Mesendoderm (in vitro differentiated cells): ENCODE results near the gene MITF.

Experiments
- DNase-seq: peaks from one replicate; pipeline ENCODE4 v3.0.0; 2013
- H2AK5ac ChIP-seq: 2 replicates; pipeline ENCODE4 v1.6.1; 2013; ENCODE audit warnings: low read length, inconsistent platforms
- H2BK120ac ChIP-seq: 2 replicates; pipeline ENCODE4 v1.6.1; 2013; ENCODE audit warnings: low read depth, mild to moderate bottlenecking, low read length, moderate library complexity, mixed read lengths
- H2BK15ac ChIP-seq: replicated peaks from 2 replicates; pipeline ENCODE4 v1.6.1; 2013; ENCODE audit warnings: low read depth, mild to moderate bottlenecking, moderate library complexity
- H2BK5ac ChIP-seq: 2 replicates; pipeline ENCODE4 v1.6.1; 2013; ENCODE audit warnings: low read length, inconsistent platforms
- H3K18ac ChIP-seq: 2 replicates; pipeline ENCODE4 v1.6.1; 2013; ENCODE audit warnings: mild to moderate bottlenecking, low read length, mixed read lengths
- H3K23ac ChIP-seq: one replicate; pipeline ENCODE4 v1.6.1; 2013; ENCODE audit warnings: low read length
- H3K27ac ChIP-seq: 2 replicates; pipeline ENCODE4 v1.5.1; 2013; ENCODE audit warnings: low read depth, mild to moderate bottlenecking, inconsistent platforms, low read length, moderate library complexity
- H3K27me3 ChIP-seq: 2 replicates; pipeline ENCODE4 v1.6.1; 2013; ENCODE audit warnings: low read length, control low read depth, mild to moderate bottlenecking, inconsistent platforms; ENCODE audit not compliant: insufficient read depth, poor library complexity
- H3K36me3 ChIP-seq: 2 replicates; pipeline ENCODE4 v1.6.1; 2013; ENCODE audit warnings: low read length, inconsistent platforms; ENCODE audit not compliant: control insufficient read depth, insufficient read depth
- H3K4ac ChIP-seq: one replicate; pipeline ENCODE4 v1.6.1; 2013; ENCODE audit warnings: low read depth, mild to moderate bottlenecking, low read length, moderate library complexity
- H3K4me1 ChIP-seq: 2 replicates; pipeline ENCODE4 v1.6.1; 2013; ENCODE audit warnings: low read depth, low read length, inconsistent platforms; ENCODE audit not compliant: control insufficient read depth
- H3K4me2 ChIP-seq: 2 replicates; pipeline ENCODE4 v1.6.1; 2013; ENCODE audit warnings: low read length
- H3K4me3 ChIP-seq: 2 replicates; pipeline ENCODE4 v1.5.1; 2013; ENCODE audit warnings: mild to moderate bottlenecking, low read length
- H3K56ac ChIP-seq: one replicate; pipeline ENCODE4 v1.6.1; 2013; ENCODE audit warnings: low read length
- H3K79me1 ChIP-seq: 2 replicates; pipeline ENCODE4 v1.6.1; 2013; ENCODE audit warnings: low read length, inconsistent platforms
- H3K79me2 ChIP-seq: 2 replicates; pipeline ENCODE4 v1.6.1; 2013; ENCODE audit warnings: mild to moderate bottlenecking, low read length; ENCODE audit not compliant: control insufficient read depth, insufficient read depth
- H3K9ac ChIP-seq: 2 replicates; pipeline ENCODE4 v1.6.1; 2013; ENCODE audit warnings: low read length, inconsistent platforms
- H4K5ac ChIP-seq: one replicate; pipeline ENCODE4 v1.6.1; 2013; ENCODE audit warnings: low read length
- H4K8ac ChIP-seq: one replicate; pipeline ENCODE4 v1.6.1; 2013; ENCODE audit warnings: low read depth, mild to moderate bottlenecking, control low read depth, low read length, moderate library complexity
- WGBS: extraction: QIAGEN DNeasy Blood & Tissue Kit; methylation state at CpG from one replicate; pipeline ENCODE4 v1.1.7; 2013; ENCODE audit warnings: low lambda C conversion rate, missing lambda C conversion rate; ENCODE audit not compliant: insufficient coverage; ENCODE audit errors: extremely low coverage; 5-methylcytosine and 5-hydroxymethylcytosine counted together

MITF gene

GRCh38 chr3:69922521-69923000 lies 183.3 kb downstream of the MITF start:
- H3K9ac ChIP-seq: no peak overlapping the region
- H3K4me2 ChIP-seq: no peak overlapping the region
- no peak for DNase-seq
- H4K5ac ChIP-seq: no peak overlapping the region
- H3K79me2 ChIP-seq: no peaks in the 10 kb centered on the region
- no peak overlapping the region for H3K27ac ChIP-seq
- no peaks in the 10 kb centered on the region for H3K4me1 ChIP-seq
- no peak overlapping the region for H2BK120ac ChIP-seq
- H2BK5ac ChIP-seq: no peak overlapping the region
- no peak overlapping the region for H2BK15ac ChIP-seq
- no peak overlapping the region for H3K18ac ChIP-seq
- no CpG with 5 or more reads among the region's 4 CpGs for WGBS
- no peaks in the 10 kb centered on the region for H3K36me3 ChIP-seq
- no peak overlapping the region for H2AK5ac ChIP-seq
- no peaks in the 10 kb centered on the region for H3K79me1 ChIP-seq
- no peak overlapping the region for H4K8ac ChIP-seq
- H3K4ac ChIP-seq: no peak overlapping the region
- H3K27me3 ChIP-seq: no peaks in the 10 kb centered on the region
- H3K23ac ChIP-seq: no peak overlapping the region
- H3K56ac ChIP-seq: no peak overlapping the region
- H3K4me3 ChIP-seq: no peak overlapping the region

- no peaks in the 10 kb centered on the region for H3K36me3 ChIP-seq
- no peaks in the 10 kb centered on the region for H3K27me3 ChIP-seq
- H2BK120ac ChIP-seq: no peak overlapping the region
- no peaks in the 10 kb centered on the region for H3K4me1 ChIP-seq
- H2AK5ac ChIP-seq: no peak overlapping the region
- H3K27ac ChIP-seq: no peak overlapping the region
- no peak overlapping the region for H3K4me2 ChIP-seq
- no peak overlapping the region for H3K9ac ChIP-seq
- DNase-seq: no peak
- H3K79me1 ChIP-seq: no peaks in the 10 kb centered on the region
- H3K79me2 ChIP-seq: no peaks in the 10 kb centered on the region
- H3K18ac ChIP-seq: no peak overlapping the region
- no peak overlapping the region for H3K23ac ChIP-seq
- no peak overlapping the region for H3K56ac ChIP-seq
- no peak overlapping the region for H2BK5ac ChIP-seq
- no peak overlapping the region for H4K8ac ChIP-seq
- H4K5ac ChIP-seq: no peak overlapping the region
- H3K4me3 ChIP-seq: no peak overlapping the region
- H3K4ac ChIP-seq: no peak overlapping the region
- H2BK15ac ChIP-seq: no peak overlapping the region
Measured at GRCh38 chr3:69925506-69925905, 186.2 kb downstream of the MITF start.

- H3K4ac ChIP-seq: no peak overlapping the region
- WGBS: no CpG with 5 or more reads among the region's 8 CpGs
- no peak overlapping the region for H4K5ac ChIP-seq
- H3K79me2 ChIP-seq: no peaks in the 10 kb centered on the region
- no peak overlapping the region for H3K27ac ChIP-seq
- no peak overlapping the region for H2BK15ac ChIP-seq
- no peak overlapping the region for H2BK120ac ChIP-seq
- no peak overlapping the region for H3K4me2 ChIP-seq
- H3K4me3 ChIP-seq: no peak overlapping the region
- H3K27me3 ChIP-seq: no peaks in the 10 kb centered on the region
- H3K36me3 ChIP-seq: no peaks in the 10 kb centered on the region
- no peak overlapping the region for H3K9ac ChIP-seq
- H4K8ac ChIP-seq: no peak overlapping the region
- H3K4me1 ChIP-seq: no peaks in the 10 kb centered on the region
- no peaks in the 10 kb centered on the region for H3K79me1 ChIP-seq
- no peak overlapping the region for H2AK5ac ChIP-seq
- DNase-seq: no peak
- H2BK5ac ChIP-seq: no peak overlapping the region
- H3K56ac ChIP-seq: no peak overlapping the region
- no peak overlapping the region for H3K18ac ChIP-seq
- H3K23ac ChIP-seq: no peak overlapping the region
Measured at GRCh38 chr3:69926385-69926784, 187.1 kb downstream of the MITF start.

- Histone ChIP-seq H4K8ac (no peak overlapping the region), H2AK5ac (no peak overlapping the region), H2BK120ac (no peak overlapping the region), H4K5ac (no peak overlapping the region), H3K4me2 (no peak overlapping the region), H2BK5ac (no peak overlapping the region), H3K4ac (no peak overlapping the region), H3K9ac (no peak overlapping the region), H3K27ac (no peak overlapping the region), H3K4me1 (no peaks in the 10 kb centered on the region), H3K23ac (no peak overlapping the region), H3K79me1 (no peaks in the 10 kb centered on the region), H3K36me3 (no peaks in the 10 kb centered on the region), H3K18ac (no peak overlapping the region), H2BK15ac (no peak overlapping the region), H3K79me2 (no peaks in the 10 kb centered on the region), H3K4me3 (no peak overlapping the region), H3K27me3 (no peaks in the 10 kb centered on the region), H3K56ac (no peak overlapping the region)
- DNase-seq: no peak
Measured at GRCh38 chr3:69927571-69927970, 188.3 kb downstream of the MITF start.

- H2BK5ac ChIP-seq: no peak overlapping the region
- H3K27ac ChIP-seq: no peak overlapping the region
- H3K18ac ChIP-seq: no peak overlapping the region
- no peaks in the 10 kb centered on the region for H3K79me2 ChIP-seq
- no peak overlapping the region for H3K56ac ChIP-seq
- no peak overlapping the region for H2AK5ac ChIP-seq
- H3K4me2 ChIP-seq: no peak overlapping the region
- H3K79me1 ChIP-seq: no peaks in the 10 kb centered on the region
- H3K23ac ChIP-seq: no peak overlapping the region
- no peak for DNase-seq
- no peak overlapping the region for H2BK120ac ChIP-seq
- H3K4me3 ChIP-seq: no peak overlapping the region
- no peaks in the 10 kb centered on the region for H3K36me3 ChIP-seq
- H2BK15ac ChIP-seq: no peak overlapping the region
- H3K9ac ChIP-seq: no peak overlapping the region
- H3K27me3 ChIP-seq: no peaks in the 10 kb centered on the region
- no peak overlapping the region for H4K5ac ChIP-seq
- no CpG with 5 or more reads among the region's 4 CpGs for WGBS
- H4K8ac ChIP-seq: no peak overlapping the region
- H3K4me1 ChIP-seq: no peaks in the 10 kb centered on the region
- H3K4ac ChIP-seq: no peak overlapping the region
Measured at GRCh38 chr3:69929019-69929418, 189.8 kb downstream of the MITF start.

- no peak overlapping the region for H3K9ac ChIP-seq
- no peak overlapping the region for H3K18ac ChIP-seq
- H3K79me1 ChIP-seq: no peaks in the 10 kb centered on the region
- no peaks in the 10 kb centered on the region for H3K27me3 ChIP-seq
- H3K4me1 ChIP-seq: no peaks in the 10 kb centered on the region
- H3K27ac ChIP-seq: no peak overlapping the region
- H3K4ac ChIP-seq: no peak overlapping the region
- DNase-seq: no peak
- no peak overlapping the region for H4K5ac ChIP-seq
- no peak overlapping the region for H3K4me3 ChIP-seq
- no peak overlapping the region for H2BK15ac ChIP-seq
- H3K56ac ChIP-seq: no peak overlapping the region
- H2BK5ac ChIP-seq: no peak overlapping the region
- H4K8ac ChIP-seq: no peak overlapping the region
- H3K23ac ChIP-seq: no peak overlapping the region
- no peaks in the 10 kb centered on the region for H3K36me3 ChIP-seq
- H3K4me2 ChIP-seq: no peak overlapping the region
- no peaks in the 10 kb centered on the region for H3K79me2 ChIP-seq
- no peak overlapping the region for H2AK5ac ChIP-seq
- no peak overlapping the region for H2BK120ac ChIP-seq
- WGBS: no CpG with 5 or more reads among the region's 2 CpGs
Measured at GRCh38 chr3:69930564-69930963, 191.3 kb downstream of the MITF start.
